Kidney (tissue), 14 donors: ENCODE measurements around the gene RPS21. TPM values are rescaled to one million over a fixed set of nuclear protein-coding genes. Genes with fewer than 3 reads are reported as not detected.

Source experiments
- DNase-seq, 5 donors: peaks; one replicate each; pipeline ENCODE4 v3.0.0-alpha.2; 2013 to 2020
- FAIRE-seq: peaks from 2 replicates; lab custom pipeline; 2012; peaks lifted over from hg19 to GRCh38; lab: Jason Lieb, UNC
- H3K27ac ChIP-seq, 2 donors: one replicate each; pipeline ENCODE4 v1.7.0; 2013; ENCODE audit warnings: low read depth in 2 of 2, low read length in 2 of 2, inconsistent platforms in 1 of 2
- H3K27me3 ChIP-seq: one replicate; pipeline ENCODE4 v1.7.1; 2013; ENCODE audit warnings: low read length, inconsistent platforms; ENCODE audit not compliant: control insufficient read depth, insufficient read depth
- H3K36me3 ChIP-seq, 3 donors: one replicate each; pipeline versions ENCODE4 v1.7.0 to v1.7.1; 2013; ENCODE audit warnings: low read length in 3 of 3, control low read depth in 1 of 3, inconsistent platforms in 1 of 3; ENCODE audit not compliant: insufficient read depth in 3 of 3, control insufficient read depth in 2 of 3
- H3K4me1 ChIP-seq, 3 donors: one replicate each; pipeline versions ENCODE4 v1.7.0 to v1.7.1; 2013; ENCODE audit warnings: low read length in 3 of 3, inconsistent platforms in 1 of 3, low read depth in 1 of 3; ENCODE audit not compliant: control insufficient read depth in 2 of 3, insufficient read depth in 2 of 3
- H3K4me3 ChIP-seq, 3 donors: one replicate each; pipeline versions ENCODE4 v1.7.0 to v1.8.1; 2013; ENCODE audit warnings: low read length in 3 of 3, control low read depth in 1 of 3, inconsistent platforms in 1 of 3
- H3K9ac ChIP-seq, 3 donors: one replicate each; pipeline versions ENCODE4 v1.7.0 to v1.7.1; 2013; ENCODE audit warnings: low read length in 3 of 3, control low read depth in 1 of 3, inconsistent platforms in 1 of 3
- H3K9me3 ChIP-seq, 3 donors: one replicate each; pipeline versions ENCODE4 v1.7.0 to v1.7.1; 2013; ENCODE audit warnings: low read length in 3 of 3, control low read depth in 1 of 3, inconsistent platforms in 1 of 3; ENCODE audit not compliant: control insufficient read depth in 2 of 3, insufficient read depth in 1 of 3
- intact Hi-C: fragments of 100-400 bp; cut with DNase I; formaldehyde crosslinking; loops from one replicate; pipeline ENCODE4 v1.11.1; 2022
- polyA plus RNA-seq: library from polyadenylated mRNA; stranded (reverse); fragments of 350-450 nt; fragmentation: Illumina TruSeq; extraction: RNeasy Lipid Tissue Mini Kit (QIAGEN cat#74804); gene quantifications from one replicate; pipeline ENCODE4 v1.2.3, GENCODE V29; 2014; ENCODE audit warnings: low read depth, low replicate concordance; ENCODE audit not compliant: insufficient read depth
- total RNA-seq: library from RNA; stranded (reverse); fragmentation: NEBNext Ultra II Directional; extraction: Animal tissue kit (Norgen Biotek cat#: 25700); gene quantifications from one replicate; pipeline ENCODE4 v1.2.1, GENCODE V29; 2021
- TF ChIP-seq, protein P1 (sequence below): IDR thresholded peaks from 3 replicates; pipeline ENCODE4 v1.5.1; 2012; ENCODE audit warnings: mild to moderate bottlenecking, moderate library complexity, borderline replicate concordance; ENCODE audit not compliant: insufficient read depth; ENCODE audit errors: extremely low read depth
- donor health status: control.
- donor health status: control.
- donor health status: control.
- donor health status: control.
- donor health status: control.
- donor health status: DM: yes; HTN: yes; CAD: no.
- donor health status: Normal renal cell carcinoma (clear cell type).

RPS21 gene
- total and polyA plus RNA-seq, 2 donors from 2014 or later: 1,221 to 2,336 TPM

DNA sequence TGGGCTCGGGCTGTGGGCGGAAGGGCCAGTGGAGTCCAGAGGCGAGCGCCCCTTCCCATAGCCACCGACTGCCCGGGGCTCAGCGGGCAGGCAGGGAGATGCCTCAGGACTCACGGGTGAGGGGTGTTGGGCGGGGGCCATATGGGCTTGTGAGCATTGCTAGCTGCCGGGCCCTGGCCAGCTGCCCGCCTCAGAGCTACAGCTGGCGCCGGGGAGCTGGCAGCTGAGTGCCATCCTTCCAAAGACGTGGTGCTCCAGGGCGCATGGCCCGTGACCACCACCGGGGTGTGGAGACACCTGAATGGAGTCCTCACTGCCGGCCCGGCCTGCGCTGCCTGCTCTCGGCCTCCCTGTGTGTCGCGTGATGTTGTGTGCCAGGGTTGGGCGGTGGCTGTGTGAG is 51.0 kb downstream of the RPS21 start:
- no peak for DNase-seq
- Histone ChIP-seq H3K36me3 (no peaks in the 10 kb centered on the region), H3K27me3 (no peaks in the 10 kb centered on the region), H3K27ac (no peak overlapping the region), H3K9me3 (no peaks in the 10 kb centered on the region), H3K4me3 (no peak overlapping the region), H3K4me1 (peaks cover 0 to 9% (median 3%) of the 10 kb centered on the region in 3 donors), H3K9ac (no peak overlapping the region)
- intact Hi-C loops: no loop called here
- FAIRE-seq: no peak
- TF ChIP-seq, protein P1, sequence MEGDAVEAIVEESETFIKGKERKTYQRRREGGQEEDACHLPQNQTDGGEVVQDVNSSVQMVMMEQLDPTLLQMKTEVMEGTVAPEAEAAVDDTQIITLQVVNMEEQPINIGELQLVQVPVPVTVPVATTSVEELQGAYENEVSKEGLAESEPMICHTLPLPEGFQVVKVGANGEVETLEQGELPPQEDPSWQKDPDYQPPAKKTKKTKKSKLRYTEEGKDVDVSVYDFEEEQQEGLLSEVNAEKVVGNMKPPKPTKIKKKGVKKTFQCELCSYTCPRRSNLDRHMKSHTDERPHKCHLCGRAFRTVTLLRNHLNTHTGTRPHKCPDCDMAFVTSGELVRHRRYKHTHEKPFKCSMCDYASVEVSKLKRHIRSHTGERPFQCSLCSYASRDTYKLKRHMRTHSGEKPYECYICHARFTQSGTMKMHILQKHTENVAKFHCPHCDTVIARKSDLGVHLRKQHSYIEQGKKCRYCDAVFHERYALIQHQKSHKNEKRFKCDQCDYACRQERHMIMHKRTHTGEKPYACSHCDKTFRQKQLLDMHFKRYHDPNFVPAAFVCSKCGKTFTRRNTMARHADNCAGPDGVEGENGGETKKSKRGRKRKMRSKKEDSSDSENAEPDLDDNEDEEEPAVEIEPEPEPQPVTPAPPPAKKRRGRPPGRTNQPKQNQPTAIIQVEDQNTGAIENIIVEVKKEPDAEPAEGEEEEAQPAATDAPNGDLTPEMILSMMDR: no peak

Other genes starting within 250 kb of the RPS21 start
- 190 TPM for gene PSMA7, start 243.7 kb upstream of the RPS21 start, total RNA-seq
- gene PSMA7, start 243.7 kb upstream of the RPS21 start, polyA plus RNA-seq: 315 TPM
- gene SS18L1, start 243.3 kb upstream of the RPS21 start, total RNA-seq: 12.0 TPM
- gene SS18L1, start 243.3 kb upstream of the RPS21 start, polyA plus RNA-seq: 6.5 TPM
- gene MTG2, start 204.1 kb upstream of the RPS21 start, total RNA-seq: 36.1 TPM
- 45.2 TPM for gene MTG2, start 204.1 kb upstream of the RPS21 start, polyA plus RNA-seq
- not detected for gene HRH3, start 166.8 kb upstream of the RPS21 start, total RNA-seq
- not detected for gene HRH3, start 166.8 kb upstream of the RPS21 start, polyA plus RNA-seq
- gene OSBPL2, start 148.6 kb upstream of the RPS21 start, total RNA-seq: 57.1 TPM
- gene OSBPL2, start 148.6 kb upstream of the RPS21 start, polyA plus RNA-seq: 20.4 TPM
- gene ADRM1, start 84.1 kb upstream of the RPS21 start, total RNA-seq: 64.4 TPM
- gene ADRM1, start 84.1 kb upstream of the RPS21 start, polyA plus RNA-seq: 79.4 TPM
- gene LAMA5, start 19.8 kb upstream of the RPS21 start, total RNA-seq: 342 TPM
- gene LAMA5, start 19.8 kb upstream of the RPS21 start, polyA plus RNA-seq: 94.0 TPM
- gene CABLES2, start 20.2 kb downstream of the RPS21 start, total RNA-seq: 4.5 TPM
- gene CABLES2, start 20.2 kb downstream of the RPS21 start, polyA plus RNA-seq: 2.0 TPM
- gene RBBP8NL, start 40.4 kb downstream of the RPS21 start, total RNA-seq: 0.13 TPM
- gene RBBP8NL, start 40.4 kb downstream of the RPS21 start, polyA plus RNA-seq: 1.5 TPM
- 1.0 TPM for gene GATA5, start 88.9 kb downstream of the RPS21 start, total RNA-seq
- gene GATA5, start 88.9 kb downstream of the RPS21 start, polyA plus RNA-seq: 6.9 TPM